ENCODE results near the gene ASB1.

- TF ChIP-seq, protein P1, sequence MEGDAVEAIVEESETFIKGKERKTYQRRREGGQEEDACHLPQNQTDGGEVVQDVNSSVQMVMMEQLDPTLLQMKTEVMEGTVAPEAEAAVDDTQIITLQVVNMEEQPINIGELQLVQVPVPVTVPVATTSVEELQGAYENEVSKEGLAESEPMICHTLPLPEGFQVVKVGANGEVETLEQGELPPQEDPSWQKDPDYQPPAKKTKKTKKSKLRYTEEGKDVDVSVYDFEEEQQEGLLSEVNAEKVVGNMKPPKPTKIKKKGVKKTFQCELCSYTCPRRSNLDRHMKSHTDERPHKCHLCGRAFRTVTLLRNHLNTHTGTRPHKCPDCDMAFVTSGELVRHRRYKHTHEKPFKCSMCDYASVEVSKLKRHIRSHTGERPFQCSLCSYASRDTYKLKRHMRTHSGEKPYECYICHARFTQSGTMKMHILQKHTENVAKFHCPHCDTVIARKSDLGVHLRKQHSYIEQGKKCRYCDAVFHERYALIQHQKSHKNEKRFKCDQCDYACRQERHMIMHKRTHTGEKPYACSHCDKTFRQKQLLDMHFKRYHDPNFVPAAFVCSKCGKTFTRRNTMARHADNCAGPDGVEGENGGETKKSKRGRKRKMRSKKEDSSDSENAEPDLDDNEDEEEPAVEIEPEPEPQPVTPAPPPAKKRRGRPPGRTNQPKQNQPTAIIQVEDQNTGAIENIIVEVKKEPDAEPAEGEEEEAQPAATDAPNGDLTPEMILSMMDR (IDR thresholded peaks at IDR 0.05), result no peak
- TF ChIP-seq ZFX (IDR thresholded peaks at IDR 0.05; ENCODE audit: borderline replicate concordance), result no peak
These were observed 27.1 kb downstream of the ASB1 start for GRCh38 chr2:238453842-238454241.
